IPS DF 4.7 (cell line): ENCODE data around the gene ZBTB40.

Experiments
- DNase-seq: peaks from one replicate; pipeline ENCODE4 v3.0.0-alpha.2; 2013; ENCODE audit warnings: low spot score; ENCODE audit errors: extremely low read depth

The ZBTB40 gene

GRCh38 chr1:22506130-22506692, 54.6 kb downstream of the ZBTB40 start:
- DNase-seq = no peak

- no peak for DNase-seq
Observed at GRCh38 chr1:22507587-22507986, 55.9 kb downstream of the ZBTB40 start.

- no peak for DNase-seq
Observed at GRCh38 chr1:22508329-22508728, 56.7 kb downstream of the ZBTB40 start.

GRCh38 chr1:22508991-22509390, 57.3 kb downstream of the ZBTB40 start:
- DNase-seq = no peak

- DNase-seq = no peak
Observed at GRCh38 chr1:22509815-22510214, 58.2 kb downstream of the ZBTB40 start.

- DNase-seq = no peak
Observed at GRCh38 chr1:22512873-22513272, 61.2 kb downstream of the ZBTB40 start.

- DNase-seq = no peak
Observed at GRCh38 chr1:22516906-22517571, 65.4 kb downstream of the ZBTB40 start.

GRCh38 chr1:22517956-22518355, 66.3 kb downstream of the ZBTB40 start:
- no peak for DNase-seq

GRCh38 chr1:22518379-22518778, 66.7 kb downstream of the ZBTB40 start:
- DNase-seq = no peak

- DNase-seq = no peak
Observed at GRCh38 chr1:22520871-22521270, 69.2 kb downstream of the ZBTB40 start.

- DNase-seq = no peak
Observed at GRCh38 chr1:22521692-22522091, 70.0 kb downstream of the ZBTB40 start.

GRCh38 chr1:22522221-22522743, 70.6 kb downstream of the ZBTB40 start:
- no peak for DNase-seq

GRCh38 chr1:22524481-22524880, 72.8 kb downstream of the ZBTB40 start:
- DNase-seq = no peak

- DNase-seq = no peak
Observed at GRCh38 chr1:22525211-22525610, 73.6 kb downstream of the ZBTB40 start.

- no peak for DNase-seq
Observed at GRCh38 chr1:22525646-22526045, 74.0 kb downstream of the ZBTB40 start.

- DNase-seq = no peak
Observed at GRCh38 chr1:22526098-22526497, 74.4 kb downstream of the ZBTB40 start.

- DNase-seq = no peak
Observed at GRCh38 chr1:22526677-22527076, 75.0 kb downstream of the ZBTB40 start.

GRCh38 chr1:22527122-22527521, 75.5 kb downstream of the ZBTB40 start:
- DNase-seq = no peak

GRCh38 chr1:22527555-22528296, 76.1 kb downstream of the ZBTB40 start:
- peak; percentile 14 for DNase-seq

- no peak for DNase-seq
Observed at GRCh38 chr1:22528451-22528850, 76.8 kb downstream of the ZBTB40 start.

GRCh38 chr1:22529901-22530621, 78.4 kb downstream of the ZBTB40 start:
- no peak for DNase-seq

- DNase-seq = no peak
Observed at GRCh38 chr1:22530715-22531114, 79.1 kb downstream of the ZBTB40 start.
